Type B pancreatic cell (in vitro differentiated cells): ENCODE data around the gene OPHN1. TPM values are rescaled to one million over a fixed set of nuclear protein-coding genes. Genes with fewer than 3 reads are reported as not detected.

Experiments used
- DNase-seq: peaks from one replicate; pipeline ENCODE4 v3.0.0; 2021; ENCODE audit warnings: mixed read lengths; ENCODE audit not compliant: unreplicated experiment; ENCODE audit errors: extremely low spot score
- H3K27ac Mint-ChIP-seq: 2 replicates; pipeline ENCODE4 v1.8.0; 2021; ENCODE audit warnings: mild to moderate bottlenecking, mixed read lengths
- H3K27me3 Mint-ChIP-seq: 2 replicates; pipeline ENCODE4 v1.8.0; 2021; ENCODE audit warnings: mixed read lengths
- H3K36me3 Mint-ChIP-seq: 2 replicates; pipeline ENCODE4 v1.8.0; 2021; ENCODE audit warnings: mixed read lengths
- H3K4me1 Mint-ChIP-seq: one replicate; pipeline ENCODE4 v1.8.0; 2021; ENCODE audit warnings: mixed read lengths; ENCODE audit not compliant: unreplicated experiment
- H3K4me3 Mint-ChIP-seq: 2 replicates; pipeline ENCODE4 v1.8.0; 2021; ENCODE audit warnings: mild to moderate bottlenecking, mixed read lengths
- H3K9me3 Mint-ChIP-seq: 2 replicates; pipeline ENCODE4 v1.8.0; 2021; ENCODE audit warnings: mixed read lengths
- total RNA-seq: library from RNA; stranded (reverse); gene quantifications from 2 replicates; pipeline ENCODE4 v1.2.1, GENCODE V29; 2021; ENCODE audit warnings: low replicate concordance
- TF ChIP-seq, protein P1 (sequence below): fragments of 200-600 bp; sonication (generic); conservative IDR thresholded peaks from 2 replicates; pipeline ENCODE4 v1.5.0; 2021; ENCODE audit warnings: antibody characterized with exemption, mild to moderate bottlenecking

The OPHN1 gene
- total RNA-seq, 1 donor from 2014 or later = 7.4 TPM

- TF ChIP-seq, protein P1, sequence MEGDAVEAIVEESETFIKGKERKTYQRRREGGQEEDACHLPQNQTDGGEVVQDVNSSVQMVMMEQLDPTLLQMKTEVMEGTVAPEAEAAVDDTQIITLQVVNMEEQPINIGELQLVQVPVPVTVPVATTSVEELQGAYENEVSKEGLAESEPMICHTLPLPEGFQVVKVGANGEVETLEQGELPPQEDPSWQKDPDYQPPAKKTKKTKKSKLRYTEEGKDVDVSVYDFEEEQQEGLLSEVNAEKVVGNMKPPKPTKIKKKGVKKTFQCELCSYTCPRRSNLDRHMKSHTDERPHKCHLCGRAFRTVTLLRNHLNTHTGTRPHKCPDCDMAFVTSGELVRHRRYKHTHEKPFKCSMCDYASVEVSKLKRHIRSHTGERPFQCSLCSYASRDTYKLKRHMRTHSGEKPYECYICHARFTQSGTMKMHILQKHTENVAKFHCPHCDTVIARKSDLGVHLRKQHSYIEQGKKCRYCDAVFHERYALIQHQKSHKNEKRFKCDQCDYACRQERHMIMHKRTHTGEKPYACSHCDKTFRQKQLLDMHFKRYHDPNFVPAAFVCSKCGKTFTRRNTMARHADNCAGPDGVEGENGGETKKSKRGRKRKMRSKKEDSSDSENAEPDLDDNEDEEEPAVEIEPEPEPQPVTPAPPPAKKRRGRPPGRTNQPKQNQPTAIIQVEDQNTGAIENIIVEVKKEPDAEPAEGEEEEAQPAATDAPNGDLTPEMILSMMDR = no peak
- no peaks in the 10 kb centered on the region for H3K27me3 Mint-ChIP-seq
- no peak for DNase-seq
- no peak overlapping the region for H3K4me3 Mint-ChIP-seq
- no peaks in the 10 kb centered on the region for H3K4me1 Mint-ChIP-seq
- H3K27ac Mint-ChIP-seq = no peak overlapping the region
- no peaks in the 10 kb centered on the region for H3K9me3 Mint-ChIP-seq
- H3K36me3 Mint-ChIP-seq = no peaks in the 10 kb centered on the region
These were observed 176.3 kb downstream of the OPHN1 start for GRCh38 chrX:68256990-68257389.

- Mint-ChIP-seq H3K36me3 (no peaks in the 10 kb centered on the region), H3K4me3 (no peak overlapping the region), H3K9me3 (no peaks in the 10 kb centered on the region), H3K27me3 (no peaks in the 10 kb centered on the region), H3K4me1 (no peaks in the 10 kb centered on the region), H3K27ac (no peak overlapping the region)
- DNase-seq = no peak
- TF ChIP-seq, protein P1 = no peak
These were observed 178.3 kb downstream of the OPHN1 start for GRCh38 chrX:68254738-68255645.

DNA sequence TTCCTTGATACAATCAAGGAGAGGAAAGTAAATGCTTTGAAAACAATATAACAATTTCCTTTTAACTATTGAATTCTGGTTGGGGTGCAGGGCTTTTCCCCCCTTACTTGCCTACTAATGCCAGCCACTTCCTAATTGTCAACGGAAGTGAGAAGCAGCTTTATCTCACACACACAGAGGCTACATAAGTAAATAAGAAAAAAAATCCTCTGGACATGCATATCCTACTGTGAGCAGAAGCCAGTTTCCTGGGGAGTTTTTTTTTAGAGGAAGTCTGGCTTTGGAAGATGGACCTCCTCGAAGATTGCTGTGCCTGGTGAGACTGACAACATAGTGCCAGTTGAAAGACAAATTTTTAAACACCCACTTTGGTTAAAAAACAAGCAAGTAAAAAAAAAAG is 180.6 kb downstream of the OPHN1 start:
- Mint-ChIP-seq H3K27ac (no peak overlapping the region), H3K27me3 (no peaks in the 10 kb centered on the region), H3K4me1 (no peaks in the 10 kb centered on the region), H3K4me3 (no peak overlapping the region), H3K9me3 (no peaks in the 10 kb centered on the region), H3K36me3 (no peaks in the 10 kb centered on the region)
- no peak for DNase-seq
- TF ChIP-seq, protein P1 = no peak

- Mint-ChIP-seq H3K9me3 (no peaks in the 10 kb centered on the region), H3K27ac (no peak overlapping the region), H3K36me3 (no peaks in the 10 kb centered on the region), H3K4me3 (no peak overlapping the region), H3K27me3 (no peaks in the 10 kb centered on the region), H3K4me1 (no peaks in the 10 kb centered on the region)
- no peak for DNase-seq
- TF ChIP-seq, protein P1 = no peak
These were observed 183.4 kb downstream of the OPHN1 start for GRCh38 chrX:68249903-68250302.

DNA sequence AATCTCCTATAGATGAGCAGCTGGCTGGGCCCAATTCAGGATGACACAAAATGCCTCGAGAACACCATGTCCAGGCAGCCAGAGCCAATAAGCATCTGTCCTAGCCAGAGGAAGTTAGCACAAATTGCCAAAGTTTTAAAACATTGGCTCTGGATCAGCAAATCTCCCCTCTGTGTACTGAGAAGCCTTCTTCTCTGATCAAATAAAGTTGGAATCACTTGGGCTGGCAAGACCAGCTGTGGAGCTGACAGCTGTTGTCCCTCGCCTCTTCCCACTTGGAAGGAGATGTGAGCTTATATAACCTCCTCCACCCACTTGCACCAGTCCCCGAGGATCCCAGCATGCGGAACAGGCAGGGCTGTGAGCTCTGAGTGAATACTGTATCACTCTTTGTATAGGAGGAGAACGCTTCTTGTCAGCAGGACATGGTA is 183.9 kb downstream of the OPHN1 start:
- no peaks in the 10 kb centered on the region for H3K4me1 Mint-ChIP-seq
- no peaks in the 10 kb centered on the region for H3K27me3 Mint-ChIP-seq
- H3K9me3 Mint-ChIP-seq = no peaks in the 10 kb centered on the region
- no peak overlapping the region for H3K27ac Mint-ChIP-seq
- no peaks in the 10 kb centered on the region for H3K36me3 Mint-ChIP-seq
- no peak for DNase-seq
- TF ChIP-seq, protein P1 = no peak
- H3K4me3 Mint-ChIP-seq = no peak overlapping the region
